PFSK-1 (cell line): ENCODE results near the gene UNC45A.

Source experiments
- POLR2AphosphoS5 ChIP-seq: IDR thresholded peaks from 2 replicates; pipeline ENCODE4 v1.6.1; 2012; ENCODE audit warnings: low read depth, mild to moderate bottlenecking, control low read depth, low read length, moderate library complexity
- REST ChIP-seq, 2 experiments: IDR thresholded peaks; 2 replicates each; pipeline versions ENCODE4 v1.6.1 to v1.8.0; 2011 to 2012; ENCODE audit warnings: low read depth in 2 of 2, low read length in 2 of 2, control low read depth in 1 of 2, inconsistent platforms in 1 of 2, mild to moderate bottlenecking in 1 of 2, moderate library complexity in 1 of 2; ENCODE audit not compliant: insufficient read depth in 1 of 2
- SIN3A ChIP-seq: IDR thresholded peaks from 2 replicates; pipeline ENCODE4 v1.6.1; 2012; ENCODE audit warnings: mild to moderate bottlenecking, low read length, moderate library complexity, borderline replicate concordance; ENCODE audit not compliant: insufficient read depth
- TAF1 ChIP-seq: IDR thresholded peaks from 2 replicates; pipeline ENCODE4 v1.6.1; 2012; ENCODE audit warnings: low read length, control low read depth, borderline replicate concordance; ENCODE audit not compliant: insufficient read depth

- TF ChIP-seq SIN3A (no peak), REST (IDR thresholded peaks at IDR 0.05; ENCODE audit: insufficient read depth in 1 of 2, low read depth in 2 of 2, low read length in 2 of 2) (no peak), POLR2AphosphoS5 (no peak), TAF1 (no peak)
Measured at GRCh38 chr15:90991587-90992285, 56.7 kb downstream of the UNC45A start.
